GM18505 (cell line): Measurements from ENCODE around the gene SNRPA.
"Not testable (repeated sequence)": the region's sequence is repeated elsewhere in the genome, so short reads cannot be mapped to it uniquely, and the experiment has no call there.

Experiments used
- ATAC-seq: cut with Tn5 transposase; IDR thresholded peaks from one replicate; pipeline ENCODE4 v1.9.1; 2021; ENCODE audit not compliant: unreplicated experiment
- POLR2A ChIP-seq: IDR thresholded peaks from 4 replicates; pipeline ENCODE4 v1.6.1; 2011; ENCODE audit warnings: borderline replicate concordance; ENCODE audit not compliant: insufficient read depth, insufficient read length; ENCODE audit errors: extremely low read depth

SNRPA gene

DNA sequence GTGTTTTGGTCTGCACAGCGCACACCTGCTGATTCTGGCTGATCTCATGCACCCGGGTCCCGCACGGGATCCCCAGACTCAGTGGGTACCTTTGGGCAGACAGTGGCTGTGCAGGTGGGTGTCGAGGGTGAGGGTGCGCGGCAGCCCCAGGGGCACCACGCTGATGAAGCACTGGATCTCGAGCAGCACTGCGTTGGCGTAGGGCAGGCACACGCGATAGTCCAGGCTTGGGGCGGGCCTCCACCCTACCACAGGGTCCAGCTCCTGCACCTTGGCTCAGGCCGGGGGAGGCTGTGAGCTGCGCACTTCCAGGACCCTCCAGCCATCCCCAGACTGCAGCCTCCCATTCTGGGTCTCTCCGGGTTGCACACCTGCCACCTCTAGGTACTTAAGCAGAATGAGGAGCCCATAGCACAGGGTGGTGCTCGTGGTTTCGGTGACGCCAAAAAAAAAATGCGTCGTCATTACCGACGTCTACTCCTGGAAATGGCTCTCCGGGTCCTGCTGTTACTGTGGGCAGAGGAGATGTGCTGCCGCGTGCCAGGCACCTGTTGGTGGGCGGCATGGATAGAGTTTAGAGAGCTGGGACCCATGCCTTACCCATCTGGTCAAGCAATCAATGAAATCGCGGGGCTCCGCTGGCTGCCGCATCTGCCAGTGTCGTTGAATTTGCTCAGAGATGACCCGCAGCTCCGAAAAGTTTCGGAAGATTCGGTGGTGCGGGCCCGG, 58.5 kb downstream of the SNRPA start:
- no peak for TF ChIP-seq POLR2A
- no peak for ATAC-seq

GRCh38 chr19:40810160-40810559, 59.2 kb downstream of the SNRPA start:
- no peak for TF ChIP-seq POLR2A
- no peak for ATAC-seq

DNA sequence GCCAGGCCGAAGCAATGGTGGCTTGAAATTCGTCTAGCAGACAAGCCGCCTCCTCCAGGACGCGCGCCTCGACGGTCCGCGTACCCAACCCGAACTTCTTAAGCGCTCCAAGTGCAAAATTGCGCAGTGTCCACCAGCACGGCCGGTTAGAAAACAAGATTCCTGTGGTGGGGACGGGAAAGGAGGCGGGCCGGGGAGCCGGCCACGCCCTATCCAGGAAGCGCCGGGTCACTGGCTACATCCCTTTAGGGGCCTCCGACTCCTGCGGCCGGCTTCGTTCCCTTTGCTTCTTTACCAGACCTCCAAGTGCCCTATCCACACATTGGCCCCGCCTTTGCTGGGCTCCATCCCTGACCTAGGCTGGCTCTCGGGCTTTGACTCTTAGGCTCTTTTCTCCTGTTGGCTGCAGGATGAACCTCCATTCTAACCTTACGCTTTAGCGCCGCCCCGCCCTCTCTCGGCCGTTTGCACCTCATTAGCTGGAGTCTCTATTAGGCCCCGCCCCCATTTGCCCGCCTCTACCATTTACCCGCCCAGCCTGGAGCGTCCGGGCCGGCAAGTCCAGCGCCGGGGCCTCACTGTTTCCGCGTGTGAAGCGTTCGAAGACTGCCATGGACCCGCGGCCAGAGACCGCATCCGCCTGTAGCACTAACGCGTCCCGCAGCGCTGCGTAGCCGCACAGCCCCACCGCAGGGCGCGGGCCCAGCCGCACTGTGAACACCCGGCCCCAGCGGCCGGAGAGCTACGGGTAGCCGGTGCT, 59.8 kb downstream of the SNRPA start:
- ATAC-seq: not testable (repeated sequence)

- TF ChIP-seq POLR2A: no peak
- no peak for ATAC-seq
Observed at GRCh38 chr19:40811478-40812341, 60.7 kb downstream of the SNRPA start.

DNA sequence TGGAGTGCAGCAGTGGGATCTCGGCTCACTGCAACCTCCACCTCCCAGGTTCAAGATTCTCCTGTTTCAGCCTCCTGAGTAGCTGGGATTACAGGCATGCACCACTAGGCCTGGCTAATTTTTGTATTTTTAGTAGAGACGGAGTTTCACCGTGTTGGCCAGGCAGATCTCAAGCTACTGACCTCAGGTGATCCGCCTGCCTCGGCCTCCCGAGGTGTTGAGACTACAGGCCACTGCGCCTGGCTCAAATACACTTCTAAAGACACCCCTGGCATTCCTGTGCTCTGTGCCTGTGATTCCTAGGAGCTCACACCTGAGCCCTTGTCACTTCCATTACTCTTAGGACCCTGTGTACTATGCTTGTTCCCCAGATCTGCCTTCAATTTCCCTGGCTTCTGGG, 61.6 kb downstream of the SNRPA start:
- ATAC-seq: not testable (repeated sequence)

GRCh38 chr19:40813182-40813581, 62.2 kb downstream of the SNRPA start:
- ATAC-seq: no peak
- no peak for TF ChIP-seq POLR2A
